SK-N-SH (cell line): ENCODE measurements around the gene NPC1. TPM values are rescaled to one million over a fixed set of nuclear protein-coding genes. Genes with fewer than 3 reads are reported as not detected.

ENCODE experiments used
- CTCF ChIA-PET: fragments of 300-600, 350-600 bp; formaldehyde crosslinking; extraction: SDS; loops from one replicate; lab custom pipeline; 2021; lab: Yijun Ruan, JAX
- POLR2A ChIA-PET: fragments of 350-600 bp; sonication (Branson Sonifier 250); formaldehyde crosslinking; extraction: SDS; loops from one replicate; lab custom pipeline; 2020; ENCODE audit warnings: antibody characterized with exemption, inconsistent platforms; lab: Yijun Ruan, JAX
- DNase-seq: peaks from one replicate; pipeline ENCODE4 v3.0.0; 2012
- H2AFZ ChIP-seq: fragments of 200-600 bp; sonication (generic); 2 replicates; pipeline ENCODE4 v1.8.1; 2016; ENCODE audit warnings: antibody characterized with exemption, mild to moderate bottlenecking, low read depth
- H3F3A ChIP-seq: fragments of 200-600 bp; sonication (generic); replicated peaks from 2 replicates; pipeline ENCODE3; 2016; ENCODE audit warnings: antibody characterized with exemption, mild to moderate bottlenecking; ENCODE audit not compliant: insufficient read depth
- H3K27ac ChIP-seq, 2 experiments: fragments of 200-500 bp in 1 of 2; fragments of 200-600 bp in 1 of 2; sonication (Bioruptor generic) in 1 of 2; sonication (generic), shearing (Covaris generic) in 1 of 2; 2 replicates each; pipeline versions ENCODE4 v1.5.1 to v1.6.1; 2014 to 2016; ENCODE audit warnings: low read depth in 2 of 2, inconsistent platforms in 1 of 2, low read length in 1 of 2, mild to moderate bottlenecking in 1 of 2, mixed read lengths in 1 of 2
- H3K27me3 ChIP-seq: fragments of 200-600 bp; sonication (generic), shearing (Covaris generic); 2 replicates; pipeline ENCODE4 v1.6.1; 2016; ENCODE audit warnings: mixed run types; ENCODE audit not compliant: insufficient read depth
- H3K36me3 ChIP-seq, 2 experiments: fragments of 200-500 bp in 1 of 2; fragments of 200-600 bp in 1 of 2; sonication (Bioruptor generic) in 1 of 2; sonication (generic) in 1 of 2; replicated peaks in 1 of 2; 2 replicates each; pipeline versions ENCODE3 to v1.5.1; 2014 to 2016; ENCODE audit warnings: low read length in 1 of 2, mild to moderate bottlenecking in 1 of 2; ENCODE audit not compliant: insufficient read depth in 2 of 2, control insufficient read depth in 1 of 2
- H3K4me1 ChIP-seq, 2 experiments: fragments of 200-500 bp in 1 of 2; fragments of 200-600 bp in 1 of 2; sonication (Bioruptor generic) in 1 of 2; sonication (generic), shearing (Covaris generic) in 1 of 2; 2 replicates each; pipeline versions ENCODE4 v1.5.1 to v1.6.1; 2014 to 2016; ENCODE audit warnings: low read depth in 1 of 2, low read length in 1 of 2, mixed run types in 1 of 2; ENCODE audit not compliant: insufficient read depth in 2 of 2, control insufficient read depth in 1 of 2
- H3K4me2 ChIP-seq: fragments of 200-600 bp; sonication (generic), shearing (Covaris generic); 2 replicates; pipeline ENCODE4 v1.6.1; 2017; ENCODE audit warnings: mixed run types
- H3K4me3 ChIP-seq, 2 experiments: fragments of 200-500 bp in 1 of 2; fragments of 200-600 bp in 1 of 2; sonication (Bioruptor generic) in 1 of 2; sonication (generic), shearing (Covaris generic) in 1 of 2; 2 replicates each; pipeline versions ENCODE4 v1.5.1 to v1.8.1; 2014 to 2016; ENCODE audit warnings: low read depth in 2 of 2, inconsistent platforms in 1 of 2, low read length in 1 of 2, mild to moderate bottlenecking in 1 of 2, mixed read lengths in 1 of 2, moderate library complexity in 1 of 2
- H3K79me2 ChIP-seq: fragments of 200-600 bp; sonication (generic); 2 replicates; pipeline ENCODE4 v1.8.1; 2017; ENCODE audit warnings: mild to moderate bottlenecking; ENCODE audit not compliant: insufficient read depth
- H3K9ac ChIP-seq: fragments of 200-600 bp; sonication (generic); 2 replicates; pipeline ENCODE4 v1.6.1; 2017; ENCODE audit warnings: mixed run types
- H3K9me2 ChIP-seq: fragments of 200-600 bp; sonication (generic); 2 replicates; pipeline ENCODE4 v1.6.1; 2017; ENCODE audit warnings: mixed run types
- H3K9me3 ChIP-seq: fragments of 200-600 bp; sonication (generic); 2 replicates; pipeline ENCODE4 v1.6.1; 2017; ENCODE audit warnings: mixed run types, mild to moderate bottlenecking, moderate library complexity
- H4K20me1 ChIP-seq: fragments of 200-600 bp; sonication (generic); 2 replicates; pipeline ENCODE4 v1.6.1; 2017; ENCODE audit warnings: mild to moderate bottlenecking, mixed run types; ENCODE audit not compliant: insufficient read depth
- CHD2 ChIP-seq: fragments of 150-350 bp; IDR thresholded peaks from 2 replicates; pipeline ENCODE4 v1.6.1; 2018; ENCODE audit warnings: low read length; ENCODE audit not compliant: partially characterized antibody
- EP300 ChIP-seq, 2 experiments: IDR thresholded peaks; 2 replicates each; pipeline versions ENCODE4 v1.4.0 to v1.6.1; 2012; ENCODE audit warnings: borderline replicate concordance in 1 of 2, low read depth in 1 of 2, low read length in 1 of 2
- EZH2phosphoT487 ChIP-seq: fragments of 200-600 bp; sonication (generic); IDR thresholded peaks from 2 replicates; pipeline ENCODE4 v1.6.1; 2017; ENCODE audit warnings: low read depth, mixed run types, mild to moderate bottlenecking, antibody characterized with exemption, moderate library complexity, borderline replicate concordance
- FOSL2 ChIP-seq: IDR thresholded peaks from 2 replicates; pipeline ENCODE4 v1.4.0; 2012; ENCODE audit warnings: low read depth, mild to moderate bottlenecking, moderate library complexity, borderline replicate concordance
- FOXJ3 ChIP-seq: sonication (generic); formaldehyde crosslinking; IDR thresholded peaks from 2 replicates; pipeline ENCODE4 v1.5.1; 2020; ENCODE audit warnings: mild to moderate bottlenecking, missing genetic modification reagents
- FOXM1 ChIP-seq: IDR thresholded peaks from 2 replicates; pipeline ENCODE4 v1.4.0; 2012; ENCODE audit warnings: low read depth, mild to moderate bottlenecking
- GABPA ChIP-seq: IDR thresholded peaks from 2 replicates; pipeline ENCODE4 v1.4.0; 2012; ENCODE audit warnings: low read depth, mild to moderate bottlenecking
- GATA2 ChIP-seq: sonication (generic); formaldehyde crosslinking; IDR thresholded peaks from 2 replicates; pipeline ENCODE4 v1.5.0; 2020; ENCODE audit warnings: mild to moderate bottlenecking, missing genetic modification reagents
- IRF3 ChIP-seq: fragments of 150-350 bp; IDR thresholded peaks from 2 replicates; pipeline ENCODE4 v1.6.1; 2016; ENCODE audit warnings: mild to moderate bottlenecking, low read depth, low read length
- JUND ChIP-seq: IDR thresholded peaks from 2 replicates; pipeline ENCODE4 v1.4.0; 2012
- MAX ChIP-seq: IDR thresholded peaks from 2 replicates; pipeline ENCODE4 v1.4.0; 2012; ENCODE audit warnings: low read depth
- MEF2A ChIP-seq: IDR thresholded peaks from 2 replicates; pipeline ENCODE4 v1.4.0; 2012; ENCODE audit warnings: low read depth, borderline replicate concordance
- MXI1 ChIP-seq: IDR thresholded peaks from 2 replicates; pipeline ENCODE4 v1.6.1; 2012; ENCODE audit warnings: mild to moderate bottlenecking, low read depth, low read length, improper control_type of control experiment
- POLR2AphosphoS5 ChIP-seq: IDR thresholded peaks from 2 replicates; pipeline ENCODE4 v1.6.1; 2012; ENCODE audit warnings: low read depth, low read length
- RAD21 ChIP-seq: IDR thresholded peaks from 2 replicates; pipeline ENCODE4 v1.6.1; 2012; ENCODE audit warnings: mild to moderate bottlenecking, low read length
- RCOR1 ChIP-seq: fragments of 150-350 bp; IDR thresholded peaks from 2 replicates; pipeline ENCODE4 v1.6.1; 2017; ENCODE audit warnings: antibody characterized with exemption, low read length
- RXRA ChIP-seq: IDR thresholded peaks from 2 replicates; pipeline ENCODE4 v1.4.0; 2012; ENCODE audit warnings: low read depth, mild to moderate bottlenecking, borderline replicate concordance
- SIN3A ChIP-seq: IDR thresholded peaks from 2 replicates; pipeline ENCODE4 v1.6.1; 2012; ENCODE audit warnings: low read depth, mild to moderate bottlenecking, low read length, moderate library complexity, borderline replicate concordance
- SMC3 ChIP-seq: IDR thresholded peaks from 2 replicates; pipeline ENCODE4 v1.6.1; 2012; ENCODE audit warnings: low read depth, low read length, improper control_type of control experiment
- TAF1 ChIP-seq: IDR thresholded peaks from 2 replicates; pipeline ENCODE4 v1.6.1; 2012; ENCODE audit warnings: low read depth, mild to moderate bottlenecking, low read length, moderate library complexity, borderline replicate concordance
- TCF12 ChIP-seq: IDR thresholded peaks from 2 replicates; pipeline ENCODE4 v1.4.0; 2012
- TEAD4 ChIP-seq: IDR thresholded peaks from 2 replicates; pipeline ENCODE4 v1.4.0; 2012; ENCODE audit warnings: mild to moderate bottlenecking, borderline replicate concordance; ENCODE audit not compliant: insufficient read depth
- USF2 ChIP-seq: fragments of 150-350 bp; IDR thresholded peaks from 2 replicates; pipeline ENCODE4 v1.6.1; 2017; ENCODE audit warnings: antibody characterized with exemption, low read length, low read depth, borderline replicate concordance
- YY1 ChIP-seq: IDR thresholded peaks from 2 replicates; pipeline ENCODE4 v1.4.0; 2012; ENCODE audit warnings: low read depth, mild to moderate bottlenecking
- WGBS: methylation state at CpG from one replicate; pipeline ENCODE4 v1.1.6; 2017; ENCODE audit warnings: low lambda C conversion rate; 5-methylcytosine and 5-hydroxymethylcytosine counted together
- polyA plus RNA-seq, 3 experiments: library from polyadenylated mRNA; depleted of rRNA; stranded (reverse); fragments of >200 nt; gene quantifications; 2 replicates each; pipeline ENCODE4 v1.2.3, GENCODE V29; 2012
- TF ChIP-seq, protein P1 (sequence below): IDR thresholded peaks from 2 replicates; pipeline ENCODE4; 2012
- TF ChIP-seq, protein P2 (sequence below): IDR thresholded peaks from 2 replicates; pipeline ENCODE4 v1.4.0; 2012; ENCODE audit warnings: low read depth, borderline replicate concordance
- TF ChIP-seq, protein P3 (sequence below): IDR thresholded peaks from 2 replicates; pipeline ENCODE4 v1.4.0; 2012; ENCODE audit warnings: low read depth, borderline replicate concordance

NPC1 gene
- polyA plus RNA-seq, 1 of the 3 experiments (the other 2 are of a cell fraction), result 23.9 TPM

- Histone ChIP-seq H3K4me1 (peaks cover 0 to 18% of the 10 kb centered on the region in 2 experiments; a peak in 2 of 4 replicates), H3K9ac (no peak overlapping the region), H3K27me3 (no peaks in the 10 kb centered on the region), H3K4me2 (no peak overlapping the region), H3K79me2 (no peaks in the 10 kb centered on the region; the same call in 1 of the 2 replicates), H3K36me3 (peaks cover 51 to 75% of the 10 kb centered on the region in 2 experiments), H3K27ac (peak overlapping the region; percentile 48 to 58; a peak in 3 of 4 replicates), H3K9me2 (no peaks in the 10 kb centered on the region), H3F3A (peaks cover 18% of the 10 kb centered on the region), H3K4me3 (no peak overlapping the region), H4K20me1 (no peaks in the 10 kb centered on the region), H2AFZ (no peak overlapping the region), H3K9me3 (no peaks in the 10 kb centered on the region)
- CTCF ChIA-PET, result interaction anchor here (2.1 kb wide), 1 partner anchor 14 kb away, joined by 9 read pairs; no protein-coding TSS in a partner anchor
- 39% methylated on average over 3 of the region's 3 CpGs for WGBS
- POLR2A ChIA-PET, result no interaction called here
- DNase-seq, result no peak
- no peak for TF ChIP-seq USF2
- no peak for TF ChIP-seq MAX
- TF ChIP-seq, protein P1, sequence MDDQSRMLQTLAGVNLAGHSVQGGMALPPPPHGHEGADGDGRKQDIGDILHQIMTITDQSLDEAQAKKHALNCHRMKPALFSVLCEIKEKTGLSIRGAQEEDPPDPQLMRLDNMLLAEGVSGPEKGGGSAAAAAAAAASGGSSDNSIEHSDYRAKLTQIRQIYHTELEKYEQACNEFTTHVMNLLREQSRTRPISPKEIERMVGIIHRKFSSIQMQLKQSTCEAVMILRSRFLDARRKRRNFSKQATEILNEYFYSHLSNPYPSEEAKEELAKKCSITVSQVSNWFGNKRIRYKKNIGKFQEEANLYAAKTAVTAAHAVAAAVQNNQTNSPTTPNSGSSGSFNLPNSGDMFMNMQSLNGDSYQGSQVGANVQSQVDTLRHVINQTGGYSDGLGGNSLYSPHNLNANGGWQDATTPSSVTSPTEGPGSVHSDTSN, result peak; percentile 81
- no peak for TF ChIP-seq FOXJ3
- TF ChIP-seq JUND, result peak; percentile 76
- no peak for TF ChIP-seq MEF2A
- TF ChIP-seq YY1, result no peak
- TF ChIP-seq, protein P2, sequence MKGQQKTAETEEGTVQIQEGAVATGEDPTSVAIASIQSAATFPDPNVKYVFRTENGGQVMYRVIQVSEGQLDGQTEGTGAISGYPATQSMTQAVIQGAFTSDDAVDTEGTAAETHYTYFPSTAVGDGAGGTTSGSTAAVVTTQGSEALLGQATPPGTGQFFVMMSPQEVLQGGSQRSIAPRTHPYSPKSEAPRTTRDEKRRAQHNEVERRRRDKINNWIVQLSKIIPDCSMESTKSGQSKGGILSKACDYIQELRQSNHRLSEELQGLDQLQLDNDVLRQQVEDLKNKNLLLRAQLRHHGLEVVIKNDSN, result no peak
- TF ChIP-seq POLR2AphosphoS5, result peak; percentile 64; the same call in 1 of the 2 replicates
- TF ChIP-seq TEAD4, result peak; percentile 16; the same call in 1 of the 2 replicates
- TF ChIP-seq IRF3, result no peak
- peak; percentile 79 for TF ChIP-seq TCF12
- no peak for TF ChIP-seq RCOR1
- TF ChIP-seq RXRA, result peak; percentile 90
- TF ChIP-seq RAD21, result no peak
- no peak for TF ChIP-seq TAF1
- no peak for TF ChIP-seq FOXM1
- TF ChIP-seq GATA2 (CRISPR knock-in tag), result no peak
- TF ChIP-seq MXI1, result no peak
- TF ChIP-seq, protein P3, sequence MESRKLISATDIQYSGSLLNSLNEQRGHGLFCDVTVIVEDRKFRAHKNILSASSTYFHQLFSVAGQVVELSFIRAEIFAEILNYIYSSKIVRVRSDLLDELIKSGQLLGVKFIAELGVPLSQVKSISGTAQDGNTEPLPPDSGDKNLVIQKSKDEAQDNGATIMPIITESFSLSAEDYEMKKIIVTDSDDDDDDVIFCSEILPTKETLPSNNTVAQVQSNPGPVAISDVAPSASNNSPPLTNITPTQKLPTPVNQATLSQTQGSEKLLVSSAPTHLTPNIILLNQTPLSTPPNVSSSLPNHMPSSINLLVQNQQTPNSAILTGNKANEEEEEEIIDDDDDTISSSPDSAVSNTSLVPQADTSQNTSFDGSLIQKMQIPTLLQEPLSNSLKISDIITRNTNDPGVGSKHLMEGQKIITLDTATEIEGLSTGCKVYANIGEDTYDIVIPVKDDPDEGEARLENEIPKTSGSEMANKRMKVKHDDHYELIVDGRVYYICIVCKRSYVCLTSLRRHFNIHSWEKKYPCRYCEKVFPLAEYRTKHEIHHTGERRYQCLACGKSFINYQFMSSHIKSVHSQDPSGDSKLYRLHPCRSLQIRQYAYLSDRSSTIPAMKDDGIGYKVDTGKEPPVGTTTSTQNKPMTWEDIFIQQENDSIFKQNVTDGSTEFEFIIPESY, result no peak
- peak; percentile 79; the same call in 1 of the 2 replicates for TF ChIP-seq FOSL2
- no peak for TF ChIP-seq CHD2
- TF ChIP-seq EP300 (IDR thresholded peaks at IDR 0.05; ENCODE audit: borderline replicate concordance in 1 of 2, low read depth in 1 of 2, low read length in 1 of 2), result peak in 1 of 2 experiments; percentile 53; a peak in 1 of 4 replicates
- TF ChIP-seq GABPA, result no peak
- TF ChIP-seq SIN3A, result no peak
- no peak for TF ChIP-seq EZH2phosphoT487
- TF ChIP-seq SMC3, result no peak
These were observed 56.7 kb downstream of the NPC1 start for GRCh38 chr18:23529604-23530003.
